ENCODE data around the gene ICA1.
"Not testable (repeated sequence)": the region's sequence is repeated elsewhere in the genome, so short reads cannot be mapped to it uniquely, and the experiment has no call there.

- not testable (repeated sequence) for TF ChIP-seq CTCF (conservative IDR thresholded peaks at IDR 0.05; ENCODE audit: low read depth, low read length); EZH2 (IDR thresholded peaks at IDR 0.05; ENCODE audit: borderline replicate concordance, low read depth, low read length, poor library complexity, severe bottlenecking)
Observed at GRCh38 chr7:8243059-8243458, 18.9 kb downstream of the ICA1 start.

Data from A673 (cell line).